GM19468 (cell line): Measurements from ENCODE around the gene HMCN2.
"Not testable (repeated sequence)": the region's sequence is repeated elsewhere in the genome, so short reads cannot be mapped to it uniquely, and the experiment has no call there.

Experiments
- ATAC-seq: cut with Tn5 transposase; IDR thresholded peaks from one replicate; pipeline ENCODE4 v1.9.1; 2021; ENCODE audit warnings: mild to moderate bottlenecking, moderate library complexity, moderate number of reproducible peaks; ENCODE audit not compliant: unreplicated experiment; ENCODE audit errors: extremely low read depth

Gene HMCN2

GRCh38 chr9:130262061-130262745, 3.4 kb upstream of the HMCN2 start:
- no peak for ATAC-seq

DNA sequence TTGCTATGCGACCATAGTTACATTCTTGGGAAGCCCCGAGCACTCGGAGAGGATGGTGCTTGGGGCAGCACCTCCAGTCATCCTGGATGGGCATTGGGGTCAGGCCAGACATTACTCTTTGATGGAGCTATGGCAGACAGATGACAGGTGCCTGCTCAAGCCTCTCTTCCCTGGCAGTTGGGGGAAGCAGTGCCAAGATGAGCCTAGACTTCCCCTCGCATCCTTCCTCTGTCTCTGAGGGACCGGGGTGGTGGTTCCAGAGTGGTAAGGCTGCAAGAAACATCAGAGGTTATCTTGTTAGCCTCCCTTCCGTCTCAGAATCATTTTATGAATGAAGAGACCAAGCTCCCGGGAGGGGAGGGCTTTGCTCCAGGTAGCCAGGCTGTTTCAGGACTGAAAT, 2.8 kb upstream of the HMCN2 start:
- no peak for ATAC-seq

GRCh38 chr9:130263601-130264413, 1.8 kb upstream of the HMCN2 start:
- no peak for ATAC-seq

DNA sequence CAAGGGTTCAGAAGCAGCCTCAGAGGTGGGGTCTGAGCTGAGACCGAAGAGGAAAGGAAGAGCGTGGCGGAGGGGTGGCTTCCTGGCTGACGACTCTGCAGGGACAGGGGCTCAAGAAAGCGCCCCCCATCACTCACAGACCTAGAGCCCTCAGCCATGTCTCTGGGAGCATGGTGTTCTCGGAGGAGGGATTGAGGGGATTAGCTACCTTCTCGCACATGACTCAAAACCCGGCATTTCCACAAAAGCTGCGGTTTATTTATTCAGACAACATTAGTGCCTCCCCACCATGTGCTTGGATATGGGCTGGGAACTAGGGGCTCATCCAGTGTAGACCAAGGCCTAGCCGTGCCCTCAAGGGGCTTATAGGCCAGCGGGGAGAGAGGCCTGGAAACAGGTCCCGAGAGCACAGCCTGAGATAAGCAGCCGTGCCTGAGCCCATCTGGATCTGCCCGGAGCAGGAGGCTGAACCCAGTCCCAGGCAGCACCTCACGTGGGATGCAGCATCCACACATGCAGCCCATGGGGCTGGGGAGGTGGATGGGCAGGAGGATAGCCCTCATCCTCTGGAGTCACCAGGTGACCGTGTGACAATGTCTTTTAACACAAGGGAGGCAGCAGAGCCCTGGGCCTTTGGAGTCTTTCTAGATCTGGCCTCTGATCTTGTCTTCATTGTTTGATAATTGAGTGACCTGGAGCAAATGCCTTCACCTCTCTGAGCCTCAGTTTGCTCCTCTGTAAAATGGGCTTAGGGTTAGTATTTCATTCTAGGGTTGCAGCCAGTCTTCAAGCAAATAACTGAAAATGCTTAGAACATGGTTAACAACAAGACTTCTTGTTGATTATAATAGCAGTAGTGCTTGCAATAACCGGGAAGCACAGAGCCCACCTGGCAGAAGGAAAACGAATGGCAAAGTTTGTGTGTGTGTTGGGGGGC, 878 bp upstream of the HMCN2 start:
- ATAC-seq, result no peak

- ATAC-seq, result no peak
These were observed 907 bp downstream of the HMCN2 start for GRCh38 chr9:130266236-130267098.

- no peak for ATAC-seq
These were observed 2.4 kb downstream of the HMCN2 start for GRCh38 chr9:130267930-130268329.

- ATAC-seq, result no peak
These were observed 3.1 kb downstream of the HMCN2 start for GRCh38 chr9:130268521-130269211.

GRCh38 chr9:130271473-130271872, 5.9 kb downstream of the HMCN2 start:
- no peak for ATAC-seq

GRCh38 chr9:130275156-130275555, 9.6 kb downstream of the HMCN2 start:
- ATAC-seq, result no peak

- no peak for ATAC-seq
These were observed 10.6 kb downstream of the HMCN2 start for GRCh38 chr9:130276121-130276520.

GRCh38 chr9:130276955-130277354, 11.4 kb downstream of the HMCN2 start:
- ATAC-seq, result no peak

GRCh38 chr9:130277525-130277924, 12.0 kb downstream of the HMCN2 start:
- not testable (repeated sequence) for ATAC-seq

DNA sequence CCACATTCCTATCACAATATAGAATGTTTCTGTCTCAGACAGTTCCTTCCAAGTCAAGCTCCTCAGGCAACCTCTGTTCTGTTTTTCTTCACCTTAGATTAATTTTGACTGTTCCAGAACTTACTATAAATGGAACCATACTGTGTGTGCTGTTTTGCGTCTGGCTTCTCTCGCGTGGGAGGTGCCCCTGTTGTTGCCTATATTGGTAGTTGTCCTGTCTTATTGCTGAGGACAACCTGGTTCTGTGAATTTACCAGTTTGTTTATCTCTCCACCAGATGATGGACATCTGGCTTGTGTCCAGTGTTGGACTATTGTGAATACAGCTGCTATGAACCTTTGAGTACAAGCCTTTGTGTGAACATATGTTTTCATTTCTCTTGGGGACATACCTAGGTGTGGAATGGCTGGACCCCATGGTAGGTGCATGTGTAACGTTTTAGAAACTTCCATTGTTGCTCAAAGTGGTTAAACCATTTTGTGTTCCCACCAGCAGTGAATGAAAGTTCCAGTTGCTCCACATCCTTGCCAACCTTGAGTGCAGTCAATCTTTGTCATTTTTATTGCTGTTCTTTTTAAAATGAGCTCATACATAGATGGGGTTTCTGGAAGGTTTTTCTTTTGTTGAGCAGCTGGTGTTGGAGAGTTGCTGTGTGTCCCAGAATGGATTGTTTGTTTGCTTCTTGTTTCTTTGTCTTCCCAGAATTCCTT, 18.1 kb downstream of the HMCN2 start:
- ATAC-seq, result no peak

GRCh38 chr9:130284249-130284625, 18.7 kb downstream of the HMCN2 start:
- no peak for ATAC-seq

DNA sequence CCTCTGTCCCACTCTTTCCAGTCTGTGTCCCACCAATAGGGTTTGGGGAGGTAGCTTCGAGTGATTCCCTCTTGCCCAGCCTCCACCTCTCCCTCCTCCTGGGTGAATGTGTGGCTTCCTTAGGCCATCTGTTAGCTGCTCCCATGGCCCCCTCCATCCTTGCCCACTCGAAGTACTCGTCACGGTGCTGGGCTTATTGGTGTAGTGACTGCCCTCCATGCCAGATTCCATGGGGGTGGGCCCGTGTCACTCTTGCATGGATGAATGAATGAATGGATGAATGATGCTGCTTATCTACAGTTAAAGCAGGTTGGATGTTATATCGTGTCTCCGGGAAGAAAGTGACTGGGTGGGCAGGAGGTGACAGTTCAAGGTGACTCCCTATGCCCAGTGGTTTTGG, 19.1 kb downstream of the HMCN2 start:
- ATAC-seq, result no peak

DNA sequence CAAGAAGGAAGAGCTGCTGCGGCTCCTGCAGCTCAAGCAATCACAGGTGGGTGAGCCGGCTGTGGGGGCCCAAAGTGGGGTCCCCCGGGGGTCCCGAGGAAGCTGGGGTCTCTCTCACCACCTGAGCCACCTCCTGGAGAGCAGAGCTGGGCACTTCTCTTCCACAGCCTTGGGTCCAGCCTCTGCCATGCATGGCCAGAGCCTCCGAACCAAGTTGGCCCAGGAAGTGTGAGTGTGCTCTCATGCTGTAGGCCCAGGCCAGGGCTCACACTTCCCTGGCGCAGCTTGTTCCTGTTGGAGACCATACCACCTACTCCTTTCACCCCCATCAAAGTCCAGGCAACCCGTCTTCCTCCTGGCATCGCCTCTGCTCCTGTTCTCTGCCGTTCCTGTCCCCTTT, 19.7 kb downstream of the HMCN2 start:
- ATAC-seq, result no peak

DNA sequence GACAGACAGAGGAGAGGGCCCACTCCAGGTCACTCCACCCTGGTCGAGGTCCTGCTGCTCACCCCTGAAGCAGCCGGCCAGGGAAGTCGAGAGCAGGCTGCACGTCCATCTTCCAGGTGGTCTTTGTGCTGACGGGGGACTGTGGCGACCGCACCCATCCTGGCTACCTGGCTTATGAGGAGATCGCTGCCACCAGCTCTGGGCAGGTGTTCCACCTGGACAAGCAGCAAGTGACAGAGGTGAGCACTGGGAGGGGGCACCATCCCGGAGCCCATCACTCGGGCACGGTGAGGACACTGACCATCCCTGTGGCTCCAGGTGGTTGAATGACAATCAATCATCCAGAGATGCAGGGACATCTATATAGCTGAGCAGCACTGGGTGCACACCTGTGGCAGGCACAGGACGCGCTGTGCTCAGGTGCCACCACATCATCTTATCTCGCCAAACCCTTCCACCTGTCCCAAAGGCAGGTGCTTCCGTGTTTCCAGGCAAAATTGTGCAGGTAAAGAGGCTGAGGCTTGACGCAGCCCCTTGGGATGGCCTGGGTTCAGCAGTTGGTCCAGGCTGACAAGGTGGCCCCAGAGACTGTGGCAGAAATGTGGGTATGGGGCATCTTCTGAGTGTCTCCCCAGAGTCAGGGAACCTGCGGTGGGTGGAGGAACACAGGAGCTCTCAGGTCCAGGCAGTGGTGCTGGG, 20.7 kb downstream of the HMCN2 start:
- no peak for ATAC-seq
